Keratinocyte (primary cell): ENCODE measurements around the gene POMC. TPM values are rescaled to one million over a fixed set of nuclear protein-coding genes. Genes with fewer than 3 reads are reported as not detected.

ENCODE experiments used
- DNase-seq: peaks from one replicate; pipeline ENCODE4 v3.0.0-alpha.2; 2011; ENCODE audit warnings: low read depth, missing footprints, low spot score
- FAIRE-seq: peaks from 2 replicates; lab custom pipeline; 2011; peaks lifted over from hg19 to GRCh38; lab: Jason Lieb, UNC
- H2AFZ ChIP-seq: 2 replicates; pipeline ENCODE4 v1.6.0; 2012; ENCODE audit warnings: low read length, control low read depth, inconsistent platforms; ENCODE audit not compliant: control insufficient read depth
- H3K27ac ChIP-seq: 2 replicates; pipeline ENCODE4 v1.5.1; 2011; ENCODE audit warnings: low read length; ENCODE audit not compliant: control insufficient read depth, insufficient read depth
- H3K27me3 ChIP-seq: 3 replicates; pipeline ENCODE4 v1.6.0; 2011; ENCODE audit warnings: low read length; ENCODE audit not compliant: control insufficient read depth, insufficient read depth; ENCODE audit errors: extremely low read depth
- H3K36me3 ChIP-seq, 2 experiments: 2 replicates in 1 of 2; 3 replicates in 1 of 2; pipeline ENCODE4 v1.5.1; 2011; ENCODE audit warnings: low read length in 2 of 2, mild to moderate bottlenecking in 1 of 2; ENCODE audit not compliant: control insufficient read depth in 2 of 2, insufficient read depth in 2 of 2; ENCODE audit errors: extremely low read depth in 1 of 2
- H3K4me1 ChIP-seq: 3 replicates; pipeline ENCODE4 v1.5.1; 2011; ENCODE audit warnings: low read length; ENCODE audit not compliant: control insufficient read depth, insufficient read depth; ENCODE audit errors: extremely low read depth
- H3K4me2 ChIP-seq: 3 replicates; pipeline ENCODE4 v1.6.0; 2011; ENCODE audit warnings: low read depth, low read length; ENCODE audit not compliant: control insufficient read depth, insufficient read depth; ENCODE audit errors: extremely low read depth
- H3K4me3 ChIP-seq, 3 experiments: fragments of 200-600 bp in 1 of 3; sonication (generic) in 1 of 3; 2 replicates in 2 of 3; 3 replicates in 1 of 3; pipeline ENCODE4 v1.5.1; 2011 to 2016; ENCODE audit warnings: low read length in 3 of 3, mild to moderate bottlenecking in 3 of 3, control low read depth in 2 of 3, inconsistent platforms in 1 of 3, low read depth in 1 of 3, mixed read lengths in 1 of 3, mixed run types in 1 of 3, moderate library complexity in 1 of 3; ENCODE audit not compliant: control insufficient read depth in 2 of 3, insufficient read depth in 2 of 3; ENCODE audit errors: extremely low read depth in 1 of 3
- H3K79me2 ChIP-seq: 2 replicates; pipeline ENCODE4 v1.6.0; 2012; ENCODE audit warnings: low read length; ENCODE audit not compliant: control insufficient read depth, insufficient read depth
- H3K9ac ChIP-seq: 3 replicates; pipeline ENCODE4 v1.6.0; 2011; ENCODE audit warnings: low read length; ENCODE audit not compliant: control insufficient read depth, insufficient read depth; ENCODE audit errors: extremely low read depth
- H3K9me1 ChIP-seq: 3 replicates; pipeline ENCODE4 v1.6.0; 2011; ENCODE audit warnings: low read length; ENCODE audit not compliant: control insufficient read depth, insufficient read depth; ENCODE audit errors: extremely low read depth
- H3K9me3 ChIP-seq: 2 replicates; pipeline ENCODE4 v1.5.1; 2012; ENCODE audit warnings: low read depth, low read length; ENCODE audit not compliant: control insufficient read depth
- H4K20me1 ChIP-seq: 3 replicates; pipeline ENCODE4 v1.6.0; 2011; ENCODE audit warnings: low read length; ENCODE audit not compliant: control insufficient read depth, insufficient read depth; ENCODE audit errors: extremely low read depth
- CTCF ChIP-seq, 3 experiments: IDR thresholded peaks in 1 of 3; conservative IDR thresholded peaks in 1 of 3; optimal IDR thresholded peaks in 1 of 3; 2 replicates in 2 of 3; 3 replicates in 1 of 3; pipeline versions ENCODE3 to v1.5.1; 2011; ENCODE audit warnings: low read length in 3 of 3, mild to moderate bottlenecking in 3 of 3, moderate library complexity in 2 of 3, control low read depth in 1 of 3, inconsistent platforms in 1 of 3; ENCODE audit not compliant: insufficient read depth in 2 of 3; ENCODE audit errors: extremely low read depth in 1 of 3
- EZH2 ChIP-seq: IDR thresholded peaks from one replicate; pipeline ENCODE4 v1.6.1; 2012; ENCODE audit warnings: inconsistent platforms, mild to moderate bottlenecking, low read length, moderate library complexity
- dilution Hi-C: fragments of 300-500 bp; cut with MboI; formaldehyde crosslinking; loops from one replicate; pipeline ENCODE4 v1.7.0; 2020; ENCODE audit warnings: low sequenced_read_pairs; ENCODE audit not compliant: extremely low pct_ligation_motif_present
- polyA minus RNA-seq, 3 experiments: library from RNA; depleted of rRNA, polyadenylated mRNA; stranded (reverse); fragments of >200 nt; gene quantifications; 1 replicate in 1 of 3; 2 replicates in 1 of 3; 3 replicates in 1 of 3; pipeline ENCODE4 v1.2.3, GENCODE V29; 2011
- polyA plus RNA-seq, 5 experiments: library from polyadenylated mRNA; depleted of rRNA in 3 of 5; stranded (reverse) in 3 of 5; stranded (forward) in 1 of 5; unstranded in 1 of 5; fragments of >200 nt; gene quantifications; 1 replicate in 1 of 5; 2 replicates in 3 of 5; 3 replicates in 1 of 5; pipeline versions ENCODE4 v1.2.1 to v1.2.3, GENCODE V29; 2011 to 2012; ENCODE audit warnings: missing spikeins in 2 of 5, low read depth in 1 of 5, low replicate concordance in 1 of 5

Gene POMC
- polyA plus RNA-seq (0.13 TPM in 1 of 3 replicates, not detected in the others), polyA minus RNA-seq (not detected in 3 replicates)
- polyA plus RNA-seq (2011; ENCODE audit: low read depth): not detected
- 0.08 TPM in 1 of 2 replicates, not detected in the other for polyA plus RNA-seq (2011; cell fraction: cytosol; rRNA removed)
- polyA plus RNA-seq (2011; cell fraction: nucleus; rRNA removed): not detected in 2 replicates
- polyA plus RNA-seq (2012; ENCODE audit: low replicate concordance): 0.24 TPM in 1 of 2 replicates, not detected in the other
- not detected for polyA minus RNA-seq (2011; cell fraction: cytosol; rRNA and poly(A)+ RNA removed)
- polyA minus RNA-seq (2011; cell fraction: nucleus; rRNA and poly(A)+ RNA removed): not detected in 2 replicates

- H3K27ac ChIP-seq: no peak within 1 kb of the TSS
- peak within 1 kb of the TSS; percentile 84 for H3K4me2 ChIP-seq
- H3K4me1 ChIP-seq: peaks cover 4% of the 10 kb centered on the region
- H3K27me3 ChIP-seq: peaks cover 38% of the 10 kb centered on the region
- H3K9me3 ChIP-seq: no peaks in the 10 kb centered on the region
- peak within 1 kb of the TSS; percentile 79 for H2AFZ ChIP-seq
- peak in 1 of 3 experiments; percentile 15 for TF ChIP-seq CTCF (optimal IDR thresholded peaks at IDR 0.05 in 1 of 3, IDR thresholded peaks at IDR 0.05 in 1 of 3, conservative IDR thresholded peaks at IDR 0.05 in 1 of 3; ENCODE audit: extremely low read depth in 1 of 3, insufficient read depth in 2 of 3, low read length in 3 of 3)
- TF ChIP-seq EZH2: peak; percentile 38
- H3K9me1 ChIP-seq: no peaks in the 10 kb centered on the region
- no peak within 1 kb of the TSS for H3K9ac ChIP-seq
- DNase-seq (no peak), FAIRE-seq (no peak)
- H3K4me3 ChIP-seq: peak within 1 kb of the TSS; percentile 24 to 56 (median 55)
- no peaks in the 10 kb centered on the region for H4K20me1 ChIP-seq
- no peaks in the 10 kb centered on the region for H3K79me2 ChIP-seq
- dilution Hi-C loops: no loop called here
- no peaks in the 10 kb centered on the region for H3K36me3 ChIP-seq
These were observed at the start of gene POMC for GRCh38 chr2:25168256-25169072. POMC (minus strand) TSS chr2:25168580; CDS start chr2:25164772, 3,808 bp downstream.

- FAIRE-seq: no peak
- Histone ChIP-seq H3K79me2 (no peaks in the 10 kb centered on the region), H3K4me1 (no peaks in the 10 kb centered on the region), H3K27me3 (no peaks in the 10 kb centered on the region), H3K4me3 (no peak overlapping the region), H3K27ac (no peak overlapping the region), H3K4me2 (no peak overlapping the region), H2AFZ (no peak overlapping the region), H3K36me3 (no peaks in the 10 kb centered on the region), H3K9me1 (no peaks in the 10 kb centered on the region), H3K9ac (no peak overlapping the region), H4K20me1 (no peaks in the 10 kb centered on the region), H3K9me3 (no peaks in the 10 kb centered on the region)
- TF ChIP-seq CTCF (optimal IDR thresholded peaks at IDR 0.05 in 1 of 3, IDR thresholded peaks at IDR 0.05 in 1 of 3, conservative IDR thresholded peaks at IDR 0.05 in 1 of 3; ENCODE audit: extremely low read depth in 1 of 3, insufficient read depth in 2 of 3, low read length in 3 of 3) (no peak), EZH2 (no peak)
- dilution Hi-C loops: no loop called here
- no peak for DNase-seq
These were observed 49.7 kb upstream of the POMC start for GRCh38 chr2:25218100-25218499.
